Right lobe of liver (tissue), 6 donors: ENCODE results near the gene S1PR4. TPM values are rescaled to one million over a fixed set of nuclear protein-coding genes. Genes with fewer than 3 reads are reported as not detected.

Experiments
- ATAC-seq, 4 donors: fragments of 200-7000 bp; cut with Tn5 transposase; one replicate each; pipeline ENCODE4 v1.9.1; 2020; ENCODE audit warnings: mild to moderate bottlenecking in 4 of 4, moderate library complexity in 4 of 4
- DNase-seq, 3 donors: peaks; one replicate each; pipeline ENCODE4 v3.0.0-alpha.2; 2020
- H3K27ac ChIP-seq, 3 donors: fragments of 200-600 bp; one replicate each; pipeline ENCODE4 v1.8.0; 2022
- H3K27me3 ChIP-seq, 2 donors: fragments of 200-600 bp; one replicate each; pipeline ENCODE4 v1.8.0; 2022
- H3K36me3 ChIP-seq, 4 donors: fragments of 200-600 bp; sonication (generic) in 1 of 4; one replicate each; pipeline versions ENCODE4 v1.5.1 to v1.8.0; 2017 to 2022; ENCODE audit warnings: control low read depth in 1 of 4
- H3K4me1 ChIP-seq, 4 donors: fragments of 200-600 bp; sonication (generic) in 1 of 4; one replicate each; pipeline versions ENCODE4 v1.5.1 to v1.8.0; 2017 to 2022; ENCODE audit warnings: control low read depth in 1 of 4
- H3K4me3 ChIP-seq, 3 donors: fragments of 200-600 bp; one replicate each; pipeline ENCODE4 v1.8.0; 2022
- H3K9me3 ChIP-seq, 4 donors: fragments of 200-600 bp; sonication (generic) in 1 of 4; one replicate each; pipeline versions ENCODE4 v1.5.1 to v1.8.0; 2017 to 2022; ENCODE audit warnings: control low read depth in 1 of 4
- POLR2A ChIP-seq: fragments of 450-650 bp; IDR thresholded peaks from one replicate; pipeline ENCODE4 v1.6.1; 2017; ENCODE audit warnings: antibody characterized with exemption, mild to moderate bottlenecking
- WGBS: methylation state at CpG from one replicate; pipeline ENCODE4 v1.1.6; 2018; ENCODE audit warnings: low coverage, low lambda C conversion rate; ENCODE audit not compliant: insufficient coverage; ENCODE audit errors: missing lambda C conversion rate; 5-methylcytosine and 5-hydroxymethylcytosine counted together
- intact Hi-C, 2 donors: fragments of 100-400 bp; cut with DNase I; formaldehyde crosslinking; loops; one replicate each; pipeline versions ENCODE4 v1.11.2 to v1.14.1; 2022
- total RNA-seq, 6 experiments: library from RNA; depleted of rRNA in 2 of 6; stranded (reverse); fragments of >200 nt in 2 of 6; fragmentation: NEBNext Ultra II Directional in 3 of 6; extraction: Animal tissue kit (Norgen Biotek cat#: 25700) in 3 of 6; gene quantifications; one replicate each; pipeline versions ENCODE4 v1.1.0 to v1.2.4, GENCODE V29; 2016 to 2023
- TF ChIP-seq, protein P1 (sequence below), 4 donors: fragments of 200-600 bp in 3 of 4; fragments of 450-650 bp in 1 of 4; IDR thresholded peaks; one replicate each; pipeline versions ENCODE4 v1.5.1 to v1.8.0; 2016 to 2022; ENCODE audit warnings: antibody characterized with exemption in 4 of 4, mild to moderate bottlenecking in 2 of 4
- donor health status: DM: no; HTN: yes; CAD: no.
- donor health status: DM: no; HTN: no; CAD: no.
- donor health status: DM: no; HTN: no; CAD: no.
- donor health status: DM: no; HTN: yes; CAD: no.
- donor health status: DM: no; HTN: yes; CAD: no.

Gene S1PR4
- total RNA-seq, 6 experiments from 2014 or later, result 0.53 to 2.2 (median 0.97) TPM

DNA sequence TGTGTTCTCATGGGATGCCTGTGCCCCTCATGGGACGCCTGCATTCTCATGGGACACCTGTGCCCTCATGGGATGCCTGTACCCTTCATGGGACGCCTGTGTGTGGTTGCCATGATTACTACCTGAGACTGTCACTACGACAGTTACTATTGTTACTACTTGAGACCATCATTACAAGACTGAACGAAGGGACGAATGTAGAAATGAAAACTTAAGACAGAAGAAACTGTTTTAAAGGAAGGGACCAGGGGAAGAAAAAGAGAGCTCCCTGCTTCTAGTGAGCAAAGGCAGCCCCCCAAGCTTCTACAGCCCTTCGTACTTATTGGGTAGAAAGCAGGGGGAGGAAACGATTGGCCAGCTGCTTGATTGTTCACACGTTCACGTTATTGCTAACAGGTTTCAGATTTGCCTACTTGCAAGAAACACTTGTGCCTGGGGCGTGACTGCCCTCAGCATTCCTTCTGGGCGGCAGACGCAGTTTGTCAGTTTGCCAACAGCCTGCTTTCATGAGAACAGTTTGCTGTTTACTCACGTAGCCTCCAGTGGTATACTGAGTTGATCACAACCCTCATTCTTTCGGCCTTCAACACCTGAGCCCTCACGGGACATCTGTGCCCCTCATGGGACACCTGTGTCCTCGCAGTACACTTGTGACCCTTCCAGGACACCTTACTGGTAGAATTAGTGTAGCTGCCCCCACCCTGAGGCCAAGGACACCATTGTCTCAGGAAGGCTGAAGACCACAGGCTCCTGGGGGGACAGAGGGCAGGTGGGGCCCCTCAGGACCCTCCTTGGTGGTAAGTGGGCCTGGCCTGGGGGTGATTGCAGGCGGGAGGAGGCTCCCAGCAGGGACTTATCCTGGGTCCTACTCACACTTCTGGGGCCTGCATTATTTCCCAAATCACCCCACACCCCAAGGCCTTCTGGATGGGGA is 2.5 kb upstream of the S1PR4 start:
- H3K36me3 ChIP-seq, result no peaks in the 10 kb centered on the region
- 65% methylated on average over 14 of the region's 17 CpGs for WGBS
- ATAC-seq, result no peak
- no peaks in the 10 kb centered on the region for H3K9me3 ChIP-seq
- H3K27ac ChIP-seq, result no peak overlapping the region
- intact Hi-C loops, result no loop called here
- TF ChIP-seq, protein P1, sequence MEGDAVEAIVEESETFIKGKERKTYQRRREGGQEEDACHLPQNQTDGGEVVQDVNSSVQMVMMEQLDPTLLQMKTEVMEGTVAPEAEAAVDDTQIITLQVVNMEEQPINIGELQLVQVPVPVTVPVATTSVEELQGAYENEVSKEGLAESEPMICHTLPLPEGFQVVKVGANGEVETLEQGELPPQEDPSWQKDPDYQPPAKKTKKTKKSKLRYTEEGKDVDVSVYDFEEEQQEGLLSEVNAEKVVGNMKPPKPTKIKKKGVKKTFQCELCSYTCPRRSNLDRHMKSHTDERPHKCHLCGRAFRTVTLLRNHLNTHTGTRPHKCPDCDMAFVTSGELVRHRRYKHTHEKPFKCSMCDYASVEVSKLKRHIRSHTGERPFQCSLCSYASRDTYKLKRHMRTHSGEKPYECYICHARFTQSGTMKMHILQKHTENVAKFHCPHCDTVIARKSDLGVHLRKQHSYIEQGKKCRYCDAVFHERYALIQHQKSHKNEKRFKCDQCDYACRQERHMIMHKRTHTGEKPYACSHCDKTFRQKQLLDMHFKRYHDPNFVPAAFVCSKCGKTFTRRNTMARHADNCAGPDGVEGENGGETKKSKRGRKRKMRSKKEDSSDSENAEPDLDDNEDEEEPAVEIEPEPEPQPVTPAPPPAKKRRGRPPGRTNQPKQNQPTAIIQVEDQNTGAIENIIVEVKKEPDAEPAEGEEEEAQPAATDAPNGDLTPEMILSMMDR (IDR thresholded peaks at IDR 0.05), result no peak
- TF ChIP-seq POLR2A, result no peak
- no peaks in the 10 kb centered on the region for H3K4me1 ChIP-seq
- peak in 1 of 3 donors; percentile 39 for DNase-seq
- no peaks in the 10 kb centered on the region for H3K27me3 ChIP-seq
- H3K4me3 ChIP-seq, result no peak overlapping the region

DNA sequence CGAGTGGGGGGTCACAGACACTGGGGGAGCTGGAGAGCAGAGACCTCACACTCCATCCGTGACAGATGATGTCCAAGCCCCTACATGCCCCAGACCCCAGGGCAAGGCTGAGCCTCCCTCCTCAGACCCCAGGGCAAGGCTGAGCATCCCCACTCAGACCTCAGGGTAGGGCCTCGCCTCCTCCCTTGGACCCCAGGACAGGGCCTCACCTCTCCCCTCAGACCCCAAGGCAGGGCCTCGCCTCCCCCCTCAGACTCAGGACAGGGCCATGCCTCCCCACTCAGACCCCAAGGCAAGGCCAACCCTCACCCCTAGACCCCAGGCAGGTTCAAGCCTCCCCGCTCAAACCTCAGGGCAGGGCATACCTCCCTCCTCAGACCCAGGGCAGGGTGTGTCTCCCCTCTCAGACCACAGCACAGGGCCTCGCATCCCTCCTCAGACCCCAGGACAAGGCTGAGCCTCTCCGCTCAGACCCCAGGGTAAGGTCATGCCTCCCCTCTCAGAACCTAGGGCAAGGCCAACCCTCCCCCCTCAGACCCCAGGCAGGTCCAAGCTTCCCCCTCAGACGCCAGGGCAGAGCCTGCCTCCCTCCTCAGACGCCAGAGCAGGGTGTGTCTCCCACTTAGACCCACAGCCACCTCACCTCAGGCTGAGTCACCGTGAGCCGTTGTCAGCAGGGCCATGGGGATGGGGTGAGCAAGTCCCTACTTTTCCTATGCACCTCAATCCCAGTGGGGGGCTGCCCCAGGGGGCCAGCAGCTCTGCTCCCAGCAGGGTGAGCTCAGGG is 1.7 kb upstream of the S1PR4 start:
- Histone ChIP-seq H3K4me1 (no peaks in the 10 kb centered on the region), H3K36me3 (no peaks in the 10 kb centered on the region), H3K4me3 (no peak overlapping the region), H3K9me3 (no peaks in the 10 kb centered on the region), H3K27me3 (no peaks in the 10 kb centered on the region), H3K27ac (no peak overlapping the region)
- TF ChIP-seq, protein P1 (IDR thresholded peaks at IDR 0.05), result no peak
- no peak for TF ChIP-seq POLR2A
- DNase-seq (peak in 1 of 3 donors; percentile 60), ATAC-seq (peak in 3 of 4 donors; percentile 17 to 28 (median 17))
- intact Hi-C loops, result no loop called here
- WGBS, result 100% methylated on average over 1 of the region's 11 CpGs

DNA sequence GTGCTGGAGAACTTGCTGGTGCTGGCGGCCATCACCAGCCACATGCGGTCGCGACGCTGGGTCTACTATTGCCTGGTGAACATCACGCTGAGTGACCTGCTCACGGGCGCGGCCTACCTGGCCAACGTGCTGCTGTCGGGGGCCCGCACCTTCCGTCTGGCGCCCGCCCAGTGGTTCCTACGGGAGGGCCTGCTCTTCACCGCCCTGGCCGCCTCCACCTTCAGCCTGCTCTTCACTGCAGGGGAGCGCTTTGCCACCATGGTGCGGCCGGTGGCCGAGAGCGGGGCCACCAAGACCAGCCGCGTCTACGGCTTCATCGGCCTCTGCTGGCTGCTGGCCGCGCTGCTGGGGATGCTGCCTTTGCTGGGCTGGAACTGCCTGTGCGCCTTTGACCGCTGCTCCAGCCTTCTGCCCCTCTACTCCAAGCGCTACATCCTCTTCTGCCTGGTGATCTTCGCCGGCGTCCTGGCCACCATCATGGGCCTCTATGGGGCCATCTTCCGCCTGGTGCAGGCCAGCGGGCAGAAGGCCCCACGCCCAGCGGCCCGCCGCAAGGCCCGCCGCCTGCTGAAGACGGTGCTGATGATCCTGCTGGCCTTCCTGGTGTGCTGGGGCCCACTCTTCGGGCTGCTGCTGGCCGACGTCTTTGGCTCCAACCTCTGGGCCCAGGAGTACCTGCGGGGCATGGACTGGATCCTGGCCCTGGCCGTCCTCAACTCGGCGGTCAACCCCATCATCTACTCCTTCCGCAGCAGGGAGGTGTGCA is 587 bp downstream of the S1PR4 start:
- peak; percentile 25 to 58 (median 55) for DNase-seq
- peak in 3 of 4 donors; percentile 8 to 23 (median 16) for ATAC-seq
- H3K27ac ChIP-seq, result peak overlapping the region; percentile 56 to 77 (median 63)

More for the DNA sequence above, 587 bp downstream of the S1PR4 start:
- Histone ChIP-seq H3K9me3 (no peaks in the 10 kb centered on the region), H3K36me3 (no peaks in the 10 kb centered on the region), H3K27me3 (no peaks in the 10 kb centered on the region), H3K4me1 (no peaks in the 10 kb centered on the region), H3K4me3 (peak overlapping the region; percentile 14 to 41 (median 21))
- 60% methylated on average over 4 of the region's 52 CpGs for WGBS
- TF ChIP-seq, protein P1 (IDR thresholded peaks at IDR 0.05), result no peak
- TF ChIP-seq POLR2A, result no peak
- intact Hi-C loops, result no loop called here
